HEK293 (cell line): Measurements from ENCODE around the gene LARGE1.

Source experiments
- CTCF ChIA-PET: fragments of 350-600 bp; formaldehyde crosslinking; extraction: SDS; loops from one replicate; lab custom pipeline; 2021; ENCODE audit warnings: antibody characterized with exemption; lab: Yijun Ruan, JAX
- POLR2A ChIA-PET: fragments of 300-600 bp; formaldehyde crosslinking; extraction: SDS; loops from one replicate; lab custom pipeline; 2020; ENCODE audit warnings: antibody characterized with exemption, inconsistent platforms; lab: Yijun Ruan, JAX
- H3K27ac ChIP-seq: fragments of 200-500 bp; sonication (Bioruptor generic); 2 replicates; pipeline ENCODE4 v1.5.1; 2014; ENCODE audit warnings: low read depth, low read length, control low read depth, inconsistent platforms; ENCODE audit errors: extremely low read depth
- H3K36me3 ChIP-seq, 2 experiments: fragments of 200-500 bp in 1 of 2; sonication (Bioruptor generic) in 1 of 2; 1 replicate in 1 of 2; 2 replicates in 1 of 2; pipeline ENCODE4 v1.5.1; 2014 to 2017; ENCODE audit warnings: inconsistent platforms in 2 of 2, low read length in 2 of 2; ENCODE audit not compliant: control insufficient read depth in 2 of 2, insufficient read depth in 1 of 2
- H3K4me1 ChIP-seq: fragments of 200-500 bp; sonication (Bioruptor generic); 2 replicates; pipeline ENCODE4 v1.5.1; 2014; ENCODE audit warnings: mild to moderate bottlenecking, low read length, inconsistent platforms; ENCODE audit not compliant: control insufficient read depth, insufficient read depth
- H3K4me3 ChIP-seq: 2 replicates; pipeline ENCODE4 v1.5.1; 2011; ENCODE audit warnings: low read depth, mild to moderate bottlenecking, control low read depth, low read length, moderate library complexity
- H3K9me3 ChIP-seq: fragments of 200-500 bp; sonication (Bioruptor generic); 2 replicates; pipeline ENCODE4 v1.5.1; 2014; ENCODE audit warnings: low read depth, low read length, inconsistent platforms; ENCODE audit not compliant: control insufficient read depth, insufficient read depth
- BCL11B ChIP-seq: fragments of 450-650 bp; formaldehyde crosslinking; IDR thresholded peaks from 2 replicates; pipeline ENCODE4 v1.5.1; 2016; ENCODE audit warnings: low read depth, missing biosample characterization, missing genetic modification characterization
- CTCF ChIP-seq: fragments of 450-650 bp; formaldehyde crosslinking; IDR thresholded peaks from 2 replicates; pipeline ENCODE4 v1.5.1; 2016; ENCODE audit warnings: missing biosample characterization, missing genetic modification characterization
- GLI2 ChIP-seq: fragments of 450-650 bp; formaldehyde crosslinking; IDR thresholded peaks from 2 replicates; pipeline ENCODE4; 2017; ENCODE audit warnings: missing biosample characterization, missing genetic modification characterization, low read depth, borderline replicate concordance
- KLF7 ChIP-seq: fragments of 450-650 bp; formaldehyde crosslinking; IDR thresholded peaks from 2 replicates; pipeline ENCODE4 v1.5.1; 2016; ENCODE audit warnings: missing biosample characterization, missing genetic modification characterization, borderline replicate concordance
- MEIS1 ChIP-seq: sonication (generic); formaldehyde crosslinking; IDR thresholded peaks from 2 replicates; pipeline ENCODE4 v1.8.1; 2022; ENCODE audit warnings: missing genetic modification reagents, mild to moderate bottlenecking, borderline replicate concordance
- PRDM10 ChIP-seq: fragments of 450-650 bp; formaldehyde crosslinking; IDR thresholded peaks from 2 replicates; pipeline ENCODE4 v1.5.1; 2016; ENCODE audit warnings: missing biosample characterization, missing genetic modification characterization
- PRDM4 ChIP-seq: fragments of 450-650 bp; formaldehyde crosslinking; IDR thresholded peaks from 2 replicates; pipeline ENCODE4 v1.5.1; 2017; ENCODE audit warnings: missing biosample characterization, missing genetic modification characterization
- REST ChIP-seq: fragments of 450-650 bp; formaldehyde crosslinking; IDR thresholded peaks from 2 replicates; pipeline ENCODE4 v1.5.1; 2016; ENCODE audit warnings: missing biosample characterization, missing genetic modification characterization
- ZBTB48 ChIP-seq: fragments of 450-650 bp; formaldehyde crosslinking; IDR thresholded peaks from 2 replicates; pipeline ENCODE4 v1.5.1; 2016; ENCODE audit warnings: missing biosample characterization, missing genetic modification characterization
- ZFHX2 ChIP-seq: fragments of 450-650 bp; formaldehyde crosslinking; conservative IDR thresholded peaks from 2 replicates; pipeline ENCODE4 v1.5.1; 2016; ENCODE audit warnings: missing biosample characterization, missing genetic modification characterization
- ZNF132 ChIP-seq: fragments of 450-650 bp; formaldehyde crosslinking; IDR thresholded peaks from 2 replicates; pipeline ENCODE4 v1.5.1; 2017; ENCODE audit warnings: missing biosample characterization, missing genetic modification characterization, borderline replicate concordance
- ZNF221 ChIP-seq: fragments of 450-650 bp; formaldehyde crosslinking; IDR thresholded peaks from 2 replicates; pipeline ENCODE4 v1.5.1; 2017; ENCODE audit warnings: missing biosample characterization, missing genetic modification characterization, borderline replicate concordance
- ZNF23 ChIP-seq: fragments of 450-650 bp; formaldehyde crosslinking; IDR thresholded peaks from 2 replicates; pipeline ENCODE4 v1.5.1; 2016; ENCODE audit warnings: missing biosample characterization, missing genetic modification characterization, borderline replicate concordance
- ZNF24 ChIP-seq: fragments of 450-650 bp; formaldehyde crosslinking; IDR thresholded peaks from 2 replicates; pipeline ENCODE4 v1.5.1; 2016; ENCODE audit warnings: missing biosample characterization, missing genetic modification characterization
- ZNF518A ChIP-seq: fragments of 450-650 bp; formaldehyde crosslinking; conservative IDR thresholded peaks from 2 replicates; pipeline ENCODE4 v1.5.1; 2016; ENCODE audit warnings: low read depth, missing biosample characterization, missing genetic modification characterization
- ZNF560 ChIP-seq: fragments of 450-650 bp; formaldehyde crosslinking; IDR thresholded peaks from 2 replicates; pipeline ENCODE4 v1.5.1; 2017; ENCODE audit warnings: missing biosample characterization, missing genetic modification characterization, borderline replicate concordance
- ZNF692 ChIP-seq: fragments of 450-650 bp; formaldehyde crosslinking; IDR thresholded peaks from 2 replicates; pipeline ENCODE4 v1.5.1; 2016; ENCODE audit warnings: missing biosample characterization, missing genetic modification characterization

The LARGE1 gene

GRCh38 chr22:33561149-33561807 is 359.0 kb downstream of the LARGE1 start (continued):
- TF ChIP-seq PRDM10 (tag by site-specific recombination) (no peak), ZNF132 (tag by site-specific recombination) (no peak), ZNF24 (tag by site-specific recombination) (no peak), REST (tag by site-specific recombination) (no peak), KLF7 (tag by site-specific recombination) (no peak), ZBTB48 (tag by site-specific recombination) (no peak), GLI2 (tag by site-specific recombination) (no peak), ZNF221 (no peak)
- TF ChIP-seq, all 188 proteins: peak for 0

GRCh38 chr22:33557836-33558235 is 362.4 kb downstream of the LARGE1 start:
- no peak overlapping the region for H3K4me3 ChIP-seq
- H3K27ac ChIP-seq, result no peak overlapping the region
- no peaks in the 10 kb centered on the region for H3K9me3 ChIP-seq
- ChIA-PET CTCF (no interaction called here), POLR2A (no interaction called here)
- no peaks in the 10 kb centered on the region for H3K36me3 ChIP-seq
- H3K4me1 ChIP-seq, result no peaks in the 10 kb centered on the region
- TF ChIP-seq BCL11B (tag by site-specific recombination) (no peak), PRDM4 (tag by site-specific recombination) (no peak), ZNF560 (tag by site-specific recombination) (no peak), CTCF (tag by site-specific recombination) (no peak), MEIS1 (CRISPR knock-in tag) (no peak), ZNF692 (tag by site-specific recombination) (no peak), ZNF23 (tag by site-specific recombination) (no peak), ZFHX2 (tag by site-specific recombination) (no peak), ZNF518A (no peak)
